Measurements from ENCODE around the gene C1orf210. TPM values are rescaled to one million over a fixed set of nuclear protein-coding genes. Genes with fewer than 3 reads are reported as not detected.

Gene C1orf210
- total RNA-seq, 1 experiment from 2014 or later: not detected

GRCh38 chr1:43307458-43308158 lies 22.2 kb upstream of the C1orf210 start:
- no peaks in the 10 kb centered on the region for H3K9me3 ChIP-seq (ENCODE audit: low read length)
- no peak overlapping the region for H3K27ac ChIP-seq (ENCODE audit: low read length)
- H3K4me2 ChIP-seq (ENCODE audit: low read depth, low read length, poor library complexity, severe bottlenecking): no peak overlapping the region
- H3K27me3 ChIP-seq (ENCODE audit: low read length): no peaks in the 10 kb centered on the region
- H3K9me2 ChIP-seq (replicated peaks; ENCODE audit: insufficient read depth, low read length): no peaks in the 10 kb centered on the region
- no peak overlapping the region for H3K4me3 ChIP-seq (ENCODE audit: low read length)
- no peak overlapping the region for H3K9ac ChIP-seq (ENCODE audit: low read length)
- no peaks in the 10 kb centered on the region for H3K36me3 ChIP-seq (ENCODE audit: insufficient read depth, low read length)
- no peak overlapping the region for H2AFZ ChIP-seq (ENCODE audit: low read length)
- H3K4me1 ChIP-seq (ENCODE audit: low read length): peaks cover 10% of the 10 kb centered on the region
- H3K79me2 ChIP-seq (ENCODE audit: low read length): no peaks in the 10 kb centered on the region
- H4K20me1 ChIP-seq (ENCODE audit: insufficient read depth, low read depth, low read length): no peaks in the 10 kb centered on the region
- no peak for DNase-seq

DNA sequence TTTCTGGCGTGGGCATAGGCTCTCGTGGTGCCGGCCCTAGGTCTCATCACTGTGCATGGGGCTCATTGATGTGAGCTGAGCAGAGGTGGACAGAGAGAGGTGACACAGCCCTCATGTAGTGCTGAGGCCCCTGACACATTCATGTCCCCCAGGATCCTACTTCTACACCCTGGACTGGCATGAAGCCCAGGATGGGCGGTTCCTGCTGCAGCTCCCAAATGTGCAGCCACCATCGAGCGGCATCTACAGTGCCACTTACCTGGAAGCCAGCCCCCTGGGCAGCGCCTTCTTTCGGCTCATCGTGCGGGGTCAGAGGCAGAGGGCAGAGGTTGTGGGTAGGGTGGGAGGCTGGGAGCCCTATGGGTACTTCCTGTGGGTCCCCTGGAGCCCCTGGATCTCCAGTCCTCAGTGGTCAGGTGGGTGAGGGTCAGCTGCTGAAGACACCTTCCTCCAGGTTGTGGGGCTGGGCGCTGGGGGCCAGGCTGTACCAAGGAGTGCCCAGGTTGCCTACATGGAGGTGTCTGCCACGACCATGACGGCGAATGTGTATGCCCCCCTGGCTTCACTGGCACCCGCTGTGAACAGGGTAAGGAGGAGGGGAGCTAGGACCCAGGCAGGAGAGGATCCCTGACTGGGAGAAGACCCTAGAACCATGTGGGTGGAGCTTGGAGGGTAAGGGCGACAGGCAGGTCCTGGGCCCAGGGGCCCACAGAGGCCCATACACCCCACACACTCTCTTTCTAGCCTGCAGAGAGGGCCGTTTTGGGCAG lies 21.5 kb upstream of the C1orf210 start:
- Histone ChIP-seq H3K27me3 (ENCODE audit: low read length) (no peaks in the 10 kb centered on the region), H3K79me2 (ENCODE audit: low read length) (no peaks in the 10 kb centered on the region)

GRCh38 chr1:43305926-43306687 lies 20.7 kb upstream of the C1orf210 start:
- H3K27me3 ChIP-seq (ENCODE audit: low read length): no peaks in the 10 kb centered on the region
- no peak overlapping the region for H2AFZ ChIP-seq (ENCODE audit: low read length)
- H3K4me3 ChIP-seq (ENCODE audit: low read length): no peak overlapping the region
- H3K79me2 ChIP-seq (ENCODE audit: low read length): no peaks in the 10 kb centered on the region
- H3K9me2 ChIP-seq (replicated peaks; ENCODE audit: insufficient read depth, low read length): no peaks in the 10 kb centered on the region
- H3K4me2 ChIP-seq (ENCODE audit: low read depth, low read length, poor library complexity, severe bottlenecking): no peak overlapping the region
- no peak for DNase-seq
- peaks cover 10% of the 10 kb centered on the region for H3K4me1 ChIP-seq (ENCODE audit: low read length)
- no peaks in the 10 kb centered on the region for H3K36me3 ChIP-seq (ENCODE audit: insufficient read depth, low read length)
- H3K9ac ChIP-seq (ENCODE audit: low read length): no peak overlapping the region
- H4K20me1 ChIP-seq (ENCODE audit: insufficient read depth, low read depth, low read length): no peaks in the 10 kb centered on the region
- no peaks in the 10 kb centered on the region for H3K9me3 ChIP-seq (ENCODE audit: low read length)
- H3K27ac ChIP-seq (ENCODE audit: low read length): no peak overlapping the region

More for the DNA sequence above, 21.5 kb upstream of the C1orf210 start:
- DNase-seq: no peak
- no peak overlapping the region for H3K9ac ChIP-seq (ENCODE audit: low read length)
- H2AFZ ChIP-seq (ENCODE audit: low read length): no peak overlapping the region
- H3K9me2 ChIP-seq (replicated peaks; ENCODE audit: insufficient read depth, low read length): no peaks in the 10 kb centered on the region
- H3K4me2 ChIP-seq (ENCODE audit: low read depth, low read length, poor library complexity, severe bottlenecking): no peak overlapping the region
- H3K4me1 ChIP-seq (ENCODE audit: low read length): peaks cover 10% of the 10 kb centered on the region
- H3K4me3 ChIP-seq (ENCODE audit: low read length): no peak overlapping the region
- H3K36me3 ChIP-seq (ENCODE audit: insufficient read depth, low read length): no peaks in the 10 kb centered on the region
- H3K27ac ChIP-seq (ENCODE audit: low read length): no peak overlapping the region
- no peaks in the 10 kb centered on the region for H4K20me1 ChIP-seq (ENCODE audit: insufficient read depth, low read depth, low read length)
- H3K9me3 ChIP-seq (ENCODE audit: low read length): no peaks in the 10 kb centered on the region

DNA sequence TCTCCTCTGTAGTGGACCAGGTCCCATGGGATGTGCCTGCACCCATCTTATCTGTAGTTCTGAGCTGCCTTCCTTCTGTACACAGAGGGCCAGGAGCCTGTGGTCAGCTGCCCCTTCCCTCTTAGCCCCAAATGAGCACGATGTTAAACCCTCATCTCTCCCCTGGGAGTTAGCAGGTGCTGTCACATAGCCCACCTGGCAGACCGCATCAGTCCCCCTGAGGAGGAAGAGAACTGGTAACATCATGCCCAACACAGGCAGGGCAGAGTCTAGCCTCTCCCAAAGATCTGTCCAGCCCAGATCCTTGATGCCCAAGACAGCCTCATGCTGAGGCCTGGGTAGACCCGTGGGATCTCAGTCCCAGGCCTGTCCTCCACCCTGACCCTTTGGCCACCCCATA lies 20.1 kb upstream of the C1orf210 start:
- H4K20me1 ChIP-seq (ENCODE audit: insufficient read depth, low read depth, low read length): no peaks in the 10 kb centered on the region
- no peak overlapping the region for H2AFZ ChIP-seq (ENCODE audit: low read length)
- DNase-seq: no peak
- no peak overlapping the region for H3K4me2 ChIP-seq (ENCODE audit: low read depth, low read length, poor library complexity, severe bottlenecking)
- no peaks in the 10 kb centered on the region for H3K9me3 ChIP-seq (ENCODE audit: low read length)
- no peaks in the 10 kb centered on the region for H3K27me3 ChIP-seq (ENCODE audit: low read length)
- H3K9me2 ChIP-seq (replicated peaks; ENCODE audit: insufficient read depth, low read length): no peaks in the 10 kb centered on the region
- no peak overlapping the region for H3K27ac ChIP-seq (ENCODE audit: low read length)
- H3K4me3 ChIP-seq (ENCODE audit: low read length): no peak overlapping the region
- H3K9ac ChIP-seq (ENCODE audit: low read length): no peak overlapping the region
- H3K79me2 ChIP-seq (ENCODE audit: low read length): no peaks in the 10 kb centered on the region
- peaks cover 10% of the 10 kb centered on the region for H3K4me1 ChIP-seq (ENCODE audit: low read length)
- no peaks in the 10 kb centered on the region for H3K36me3 ChIP-seq (ENCODE audit: insufficient read depth, low read length)

DNA sequence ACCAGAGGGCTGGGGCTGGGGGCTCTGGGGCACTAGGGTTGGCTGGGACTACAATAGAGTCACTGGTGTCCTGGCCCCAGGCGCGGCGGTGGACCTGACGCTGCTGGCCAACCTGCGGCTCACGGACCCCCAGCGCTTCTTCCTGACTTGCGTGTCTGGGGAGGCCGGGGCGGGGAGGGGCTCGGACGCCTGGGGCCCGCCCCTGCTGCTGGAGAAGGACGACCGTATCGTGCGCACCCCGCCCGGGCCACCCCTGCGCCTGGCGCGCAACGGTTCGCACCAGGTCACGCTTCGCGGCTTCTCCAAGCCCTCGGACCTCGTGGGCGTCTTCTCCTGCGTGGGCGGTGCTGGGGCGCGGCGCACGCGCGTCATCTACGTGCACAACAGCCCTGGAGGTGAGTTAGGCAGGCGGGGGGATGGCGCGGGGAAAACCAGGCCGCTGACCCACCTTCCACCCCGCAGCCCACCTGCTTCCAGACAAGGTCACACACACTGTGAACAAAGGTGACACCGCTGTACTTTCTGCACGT lies 19.5 kb upstream of the C1orf210 start:
- no peaks in the 10 kb centered on the region for H4K20me1 ChIP-seq (ENCODE audit: insufficient read depth, low read depth, low read length)
- no peaks in the 10 kb centered on the region for H3K27me3 ChIP-seq (ENCODE audit: low read length)
- H2AFZ ChIP-seq (ENCODE audit: low read length): no peak overlapping the region
- DNase-seq: no peak
- no peaks in the 10 kb centered on the region for H3K36me3 ChIP-seq (ENCODE audit: insufficient read depth, low read length)
- H3K9me2 ChIP-seq (replicated peaks; ENCODE audit: insufficient read depth, low read length): no peaks in the 10 kb centered on the region
- no peak overlapping the region for H3K27ac ChIP-seq (ENCODE audit: low read length)
- no peak overlapping the region for H3K4me3 ChIP-seq (ENCODE audit: low read length)
- no peaks in the 10 kb centered on the region for H3K9me3 ChIP-seq (ENCODE audit: low read length)
- no peak overlapping the region for H3K9ac ChIP-seq (ENCODE audit: low read length)
- no peak overlapping the region for H3K4me2 ChIP-seq (ENCODE audit: low read depth, low read length, poor library complexity, severe bottlenecking)
- H3K79me2 ChIP-seq (ENCODE audit: low read length): no peaks in the 10 kb centered on the region
- H3K4me1 ChIP-seq (ENCODE audit: low read length): peaks cover 10% of the 10 kb centered on the region

GRCh38 chr1:43304314-43304681 lies 18.9 kb upstream of the C1orf210 start:
- Histone ChIP-seq H3K9me3 (ENCODE audit: low read length) (no peaks in the 10 kb centered on the region), H3K9me2 (replicated peaks; ENCODE audit: insufficient read depth, low read length) (no peaks in the 10 kb centered on the region), H3K27me3 (ENCODE audit: low read length) (no peaks in the 10 kb centered on the region), H2AFZ (ENCODE audit: low read length) (no peak overlapping the region), H3K9ac (ENCODE audit: low read length) (no peak overlapping the region), H3K4me1 (ENCODE audit: low read length) (peaks cover 10% of the 10 kb centered on the region), H3K4me3 (ENCODE audit: low read length) (no peak overlapping the region), H3K4me2 (ENCODE audit: low read depth, low read length, poor library complexity, severe bottlenecking) (no peak overlapping the region), H4K20me1 (ENCODE audit: insufficient read depth, low read depth, low read length) (no peaks in the 10 kb centered on the region), H3K79me2 (ENCODE audit: low read length) (no peaks in the 10 kb centered on the region), H3K27ac (ENCODE audit: low read length) (no peak overlapping the region), H3K36me3 (ENCODE audit: insufficient read depth, low read length) (no peaks in the 10 kb centered on the region)
- DNase-seq: no peak

- Histone ChIP-seq H3K36me3 (ENCODE audit: insufficient read depth, low read length) (no peaks in the 10 kb centered on the region), H3K4me3 (ENCODE audit: low read length) (no peak overlapping the region), H4K20me1 (ENCODE audit: insufficient read depth, low read depth, low read length) (no peaks in the 10 kb centered on the region), H3K27me3 (ENCODE audit: low read length) (no peaks in the 10 kb centered on the region), H3K9me3 (ENCODE audit: low read length) (no peaks in the 10 kb centered on the region), H3K4me1 (ENCODE audit: low read length) (peaks cover 10% of the 10 kb centered on the region), H3K4me2 (ENCODE audit: low read depth, low read length, poor library complexity, severe bottlenecking) (no peak overlapping the region), H3K79me2 (ENCODE audit: low read length) (no peaks in the 10 kb centered on the region), H2AFZ (ENCODE audit: low read length) (no peak overlapping the region), H3K9me2 (replicated peaks; ENCODE audit: insufficient read depth, low read length) (no peaks in the 10 kb centered on the region), H3K27ac (ENCODE audit: low read length) (no peak overlapping the region), H3K9ac (ENCODE audit: low read length) (no peak overlapping the region)
- DNase-seq: no peak
Observed at GRCh38 chr1:43303471-43304313, 18.3 kb upstream of the C1orf210 start.
